ENCODE measurements around the gene BABAM2.

GRCh38 chr2:27954221-27954673, 63.7 kb downstream of the BABAM2 start:
- TF ChIP-seq, protein P1, sequence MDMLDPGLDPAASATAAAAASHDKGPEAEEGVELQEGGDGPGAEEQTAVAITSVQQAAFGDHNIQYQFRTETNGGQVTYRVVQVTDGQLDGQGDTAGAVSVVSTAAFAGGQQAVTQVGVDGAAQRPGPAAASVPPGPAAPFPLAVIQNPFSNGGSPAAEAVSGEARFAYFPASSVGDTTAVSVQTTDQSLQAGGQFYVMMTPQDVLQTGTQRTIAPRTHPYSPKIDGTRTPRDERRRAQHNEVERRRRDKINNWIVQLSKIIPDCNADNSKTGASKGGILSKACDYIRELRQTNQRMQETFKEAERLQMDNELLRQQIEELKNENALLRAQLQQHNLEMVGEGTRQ (IDR thresholded peaks at IDR 0.05; ENCODE audit: borderline replicate concordance, low read depth, low read length): no peak
- no peak for TF ChIP-seq CBX5 (IDR thresholded peaks at IDR 0.05; ENCODE audit: low read depth)
- no peak for TF ChIP-seq RCOR1 (conservative IDR thresholded peaks at IDR 0.05; ENCODE audit: low read depth, low read length)
- TF ChIP-seq CTCF (IDR thresholded peaks at IDR 0.05 in 2 of 3, conservative IDR thresholded peaks at IDR 0.05 in 1 of 3; ENCODE audit: control insufficient read depth in 2 of 3, extremely low read depth in 1 of 3, insufficient read depth in 1 of 3, low read depth in 3 of 3, low read length in 3 of 3): no peak
- no peak for TF ChIP-seq EP300 (IDR thresholded peaks at IDR 0.05; ENCODE audit: borderline replicate concordance in 1 of 2, control insufficient read depth in 1 of 2, low read depth in 2 of 2, low read length in 2 of 2)
- TF ChIP-seq CREM (IDR thresholded peaks at IDR 0.05; ENCODE audit: low read depth): no peak
- TF ChIP-seq, protein P2, sequence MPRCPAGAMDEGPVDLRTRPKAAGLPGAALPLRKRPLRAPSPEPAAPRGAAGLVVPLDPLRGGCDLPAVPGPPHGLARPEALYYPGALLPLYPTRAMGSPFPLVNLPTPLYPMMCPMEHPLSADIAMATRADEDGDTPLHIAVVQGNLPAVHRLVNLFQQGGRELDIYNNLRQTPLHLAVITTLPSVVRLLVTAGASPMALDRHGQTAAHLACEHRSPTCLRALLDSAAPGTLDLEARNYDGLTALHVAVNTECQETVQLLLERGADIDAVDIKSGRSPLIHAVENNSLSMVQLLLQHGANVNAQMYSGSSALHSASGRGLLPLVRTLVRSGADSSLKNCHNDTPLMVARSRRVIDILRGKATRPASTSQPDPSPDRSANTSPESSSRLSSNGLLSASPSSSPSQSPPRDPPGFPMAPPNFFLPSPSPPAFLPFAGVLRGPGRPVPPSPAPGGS (IDR thresholded peaks at IDR 0.05; ENCODE audit: borderline replicate concordance, insufficient read depth, low read depth, low read length, poor library complexity, severe bottlenecking): no peak
- no peak for TF ChIP-seq MTA2 (IDR thresholded peaks at IDR 0.05; ENCODE audit: low read depth)
- TF ChIP-seq SMC3 (IDR thresholded peaks at IDR 0.05; ENCODE audit: borderline replicate concordance, low read length): no peak
- TF ChIP-seq CEBPB (IDR thresholded peaks at IDR 0.05; ENCODE audit: borderline replicate concordance in 1 of 2, low read depth in 2 of 2, low read length in 2 of 2): no peak
- no peak for TF ChIP-seq SUZ12 (IDR thresholded peaks at IDR 0.05; ENCODE audit: unreplicated experiment)
- no peak for TF ChIP-seq SPI1 (IDR thresholded peaks at IDR 0.05; ENCODE audit: borderline replicate concordance, insufficient read depth, low read depth, low read length)
